Ureter (tissue), 1 donor: ENCODE measurements around the gene C1QTNF1. TPM values are rescaled to one million over a fixed set of nuclear protein-coding genes. Genes with fewer than 3 reads are reported as not detected.

Experiments used
- DNase-seq: peaks from one replicate; pipeline ENCODE4 v3.0.0-alpha.2; 2020; ENCODE audit warnings: low spot score
- total RNA-seq: library from RNA; stranded (reverse); gene quantifications from one replicate; pipeline ENCODE4 v1.2.4, GENCODE V29; 2023
- donor health status: DM: yes; HTN: yes; CAD: no.

The C1QTNF1 gene
- total RNA-seq: 108 TPM

- no peak for DNase-seq
These were observed at the start of gene C1QTNF1 for GRCh38 chr17:79023886-79024771. Gene C1QTNF1, plus strand, starts transcription at chr17:79024169. Its CDS starts 19,800 bp downstream, at chr17:79043969.

GRCh38 chr17:78974635-78975591 is 49.1 kb upstream of the C1QTNF1 start:
- DNase-seq: peak; percentile 81

GRCh38 chr17:78976907-78977680 is 46.9 kb upstream of the C1QTNF1 start:
- DNase-seq: no peak

GRCh38 chr17:78977681-78977943 is 46.4 kb upstream of the C1QTNF1 start:
- no peak for DNase-seq

- no peak for DNase-seq
These were observed 45.7 kb upstream of the C1QTNF1 start for GRCh38 chr17:78977997-78978973.

- DNase-seq: peak; percentile 81
These were observed 44.0 kb upstream of the C1QTNF1 start, which contains the start of gene LGALS3BP for GRCh38 chr17:78979780-78980623. Gene LGALS3BP, minus strand, starts transcription at chr17:78979923. Its CDS starts 2,732 bp downstream, at chr17:78977191.

GRCh38 chr17:78980624-78980972 is 43.4 kb upstream of the C1QTNF1 start:
- no peak for DNase-seq

GRCh38 chr17:78981010-78981888 is 42.7 kb upstream of the C1QTNF1 start:
- no peak for DNase-seq

GRCh38 chr17:78985395-78985794 is 38.6 kb upstream of the C1QTNF1 start:
- DNase-seq: no peak

- DNase-seq: no peak
These were observed 37.8 kb upstream of the C1QTNF1 start for GRCh38 chr17:78986048-78986648.

- DNase-seq: no peak
These were observed 37.2 kb upstream of the C1QTNF1 start for GRCh38 chr17:78986649-78987328.

GRCh38 chr17:78988152-78988551 is 35.8 kb upstream of the C1QTNF1 start:
- DNase-seq: no peak

GRCh38 chr17:78990349-78991016 is 33.5 kb upstream of the C1QTNF1 start:
- DNase-seq: no peak

GRCh38 chr17:78991017-78991738 is 32.8 kb upstream of the C1QTNF1 start:
- DNase-seq: no peak

GRCh38 chr17:78991906-78992532 is 31.9 kb upstream of the C1QTNF1 start:
- DNase-seq: no peak
